Mucosa of stomach (tissue), 1 donor: Measurements from ENCODE around the gene MAP3K15.

ENCODE experiments used
- H3K27me3 ChIP-seq: one replicate; pipeline ENCODE4 v1.7.0; 2013; ENCODE audit warnings: mild to moderate bottlenecking, low read length; ENCODE audit not compliant: control insufficient read depth, insufficient read depth
- H3K36me3 ChIP-seq: one replicate; pipeline ENCODE4 v1.7.0; 2013; ENCODE audit warnings: low read length; ENCODE audit not compliant: control insufficient read depth, insufficient read depth
- H3K4me1 ChIP-seq: one replicate; pipeline ENCODE4 v1.7.0; 2013; ENCODE audit warnings: mild to moderate bottlenecking, low read length; ENCODE audit not compliant: control insufficient read depth, insufficient read depth
- H3K4me3 ChIP-seq: one replicate; pipeline ENCODE4 v1.7.0; 2013; ENCODE audit warnings: low read length
- H3K9ac ChIP-seq: one replicate; pipeline ENCODE4 v1.7.0; 2013; ENCODE audit warnings: mild to moderate bottlenecking, low read length, moderate library complexity
- H3K9me3 ChIP-seq: one replicate; pipeline ENCODE4 v1.7.0; 2013; ENCODE audit warnings: mild to moderate bottlenecking, low read length, moderate library complexity; ENCODE audit not compliant: control insufficient read depth
- donor health status: Pancreatic carcinoma.

The MAP3K15 gene

GRCh38 chrX:19361701-19362100, 153.6 kb downstream of the MAP3K15 start:
- H3K36me3 ChIP-seq: no peaks in the 10 kb centered on the region
- no peak overlapping the region for H3K4me3 ChIP-seq
- no peaks in the 10 kb centered on the region for H3K27me3 ChIP-seq
- no peak overlapping the region for H3K9ac ChIP-seq
- H3K9me3 ChIP-seq: no peaks in the 10 kb centered on the region
- H3K4me1 ChIP-seq: no peaks in the 10 kb centered on the region

GRCh38 chrX:19360903-19361302, 154.4 kb downstream of the MAP3K15 start:
- Histone ChIP-seq H3K4me3 (no peak overlapping the region), H3K27me3 (no peaks in the 10 kb centered on the region), H3K36me3 (no peaks in the 10 kb centered on the region), H3K9me3 (no peaks in the 10 kb centered on the region), H3K4me1 (no peaks in the 10 kb centered on the region), H3K9ac (no peak overlapping the region)

- no peaks in the 10 kb centered on the region for H3K27me3 ChIP-seq
- H3K36me3 ChIP-seq: no peaks in the 10 kb centered on the region
- no peak overlapping the region for H3K9ac ChIP-seq
- H3K4me3 ChIP-seq: no peak overlapping the region
- no peaks in the 10 kb centered on the region for H3K9me3 ChIP-seq
- H3K4me1 ChIP-seq: no peaks in the 10 kb centered on the region
These were observed 156.8 kb downstream of the MAP3K15 start for GRCh38 chrX:19358521-19358920.

GRCh38 chrX:19354625-19355024, 160.7 kb downstream of the MAP3K15 start:
- Histone ChIP-seq H3K9ac (no peak overlapping the region), H3K4me1 (no peaks in the 10 kb centered on the region), H3K27me3 (no peaks in the 10 kb centered on the region), H3K4me3 (no peak overlapping the region), H3K9me3 (no peaks in the 10 kb centered on the region), H3K36me3 (no peaks in the 10 kb centered on the region)

GRCh38 chrX:19350941-19351384, 164.3 kb downstream of the MAP3K15 start:
- Histone ChIP-seq H3K36me3 (no peaks in the 10 kb centered on the region), H3K9ac (no peak overlapping the region), H3K9me3 (no peaks in the 10 kb centered on the region), H3K4me3 (no peak overlapping the region), H3K4me1 (no peaks in the 10 kb centered on the region), H3K27me3 (no peaks in the 10 kb centered on the region)

- Histone ChIP-seq H3K9ac (no peak overlapping the region), H3K4me3 (no peak overlapping the region), H3K36me3 (no peaks in the 10 kb centered on the region), H3K27me3 (no peaks in the 10 kb centered on the region), H3K4me1 (no peaks in the 10 kb centered on the region), H3K9me3 (no peaks in the 10 kb centered on the region)
These were observed 166.0 kb downstream of the MAP3K15 start for GRCh38 chrX:19349264-19349663.

- H3K36me3 ChIP-seq: no peaks in the 10 kb centered on the region
- H3K9ac ChIP-seq: no peak overlapping the region
- H3K4me3 ChIP-seq: no peak overlapping the region
These were observed 167.4 kb downstream of the MAP3K15 start for GRCh38 chrX:19347916-19348315.

GRCh38 chrX:19344661-19345060, 170.6 kb downstream of the MAP3K15 start:
- Histone ChIP-seq H3K27me3 (no peaks in the 10 kb centered on the region), H3K9ac (peak overlapping the region; percentile 79), H3K36me3 (no peaks in the 10 kb centered on the region), H3K4me3 (peak overlapping the region; percentile 60), H3K4me1 (no peaks in the 10 kb centered on the region), H3K9me3 (no peaks in the 10 kb centered on the region)

More at GRCh38 chrX:19347916-19348315, 167.4 kb downstream of the MAP3K15 start:
- Histone ChIP-seq H3K4me1 (no peaks in the 10 kb centered on the region), H3K27me3 (no peaks in the 10 kb centered on the region), H3K9me3 (no peaks in the 10 kb centered on the region)

- no peaks in the 10 kb centered on the region for H3K4me1 ChIP-seq
- peak within 1 kb of the TSS; percentile 60 for H3K4me3 ChIP-seq
These were observed 171.5 kb downstream of the MAP3K15 start, which contains the start of gene PDHA1 for GRCh38 chrX:19343535-19344408. TSS of gene PDHA1 (plus strand) at chrX:19343927. CDS start at chrX:19344038, 111 bp downstream.

GRCh38 chrX:19343085-19343534, 172.2 kb downstream of the MAP3K15 start:
- H3K27me3 ChIP-seq: no peaks in the 10 kb centered on the region
- peak overlapping the region; percentile 17 for H3K4me3 ChIP-seq
- no peaks in the 10 kb centered on the region for H3K36me3 ChIP-seq
- H3K4me1 ChIP-seq: no peaks in the 10 kb centered on the region
- no peaks in the 10 kb centered on the region for H3K9me3 ChIP-seq
- peak overlapping the region; percentile 0 for H3K9ac ChIP-seq

More at GRCh38 chrX:19343535-19344408, 171.5 kb downstream of the MAP3K15 start, which contains the start of gene PDHA1:
- peak within 1 kb of the TSS; percentile 79 for H3K9ac ChIP-seq
- no peaks in the 10 kb centered on the region for H3K36me3 ChIP-seq
- no peaks in the 10 kb centered on the region for H3K9me3 ChIP-seq
- no peaks in the 10 kb centered on the region for H3K27me3 ChIP-seq

GRCh38 chrX:19342331-19342906, 172.9 kb downstream of the MAP3K15 start:
- Histone ChIP-seq H3K9me3 (no peaks in the 10 kb centered on the region), H3K4me3 (no peak overlapping the region), H3K9ac (no peak overlapping the region), H3K36me3 (no peaks in the 10 kb centered on the region), H3K4me1 (no peaks in the 10 kb centered on the region), H3K27me3 (no peaks in the 10 kb centered on the region)

- no peak overlapping the region for H3K9ac ChIP-seq
- no peaks in the 10 kb centered on the region for H3K27me3 ChIP-seq
- H3K36me3 ChIP-seq: no peaks in the 10 kb centered on the region
- no peak overlapping the region for H3K4me3 ChIP-seq
- H3K4me1 ChIP-seq: no peaks in the 10 kb centered on the region
- H3K9me3 ChIP-seq: no peaks in the 10 kb centered on the region
These were observed 180.2 kb downstream of the MAP3K15 start for GRCh38 chrX:19334945-19335626.
